ENCODE measurements around the gene GPR65.

Gene GPR65

GRCh38 chr14:88005050-88005481, at the start of gene GPR65:
GPR65 (plus strand) TSS chr14:88005135; CDS start chr14:88010848, 5,713 bp downstream.
- DNase-seq, result no peak

- no peak for DNase-seq
Measured at GRCh38 chr14:87955501-87955900, 49.4 kb upstream of the GPR65 start.

GRCh38 chr14:87960013-87960787, 44.7 kb upstream of the GPR65 start:
- DNase-seq, result no peak

- no peak for DNase-seq
Measured at GRCh38 chr14:87961246-87961645, 43.7 kb upstream of the GPR65 start.

- DNase-seq, result no peak
Measured at GRCh38 chr14:87966816-87967215, 38.1 kb upstream of the GPR65 start.

- DNase-seq, result no peak
Measured at GRCh38 chr14:87967496-87967895, 37.4 kb upstream of the GPR65 start.

- DNase-seq, result no peak
Measured at GRCh38 chr14:87971010-87971409, 33.9 kb upstream of the GPR65 start.

GRCh38 chr14:87975636-87976035, 29.3 kb upstream of the GPR65 start:
- DNase-seq, result no peak

GRCh38 chr14:87979689-87980088, 25.2 kb upstream of the GPR65 start:
- no peak for DNase-seq

GRCh38 chr14:87989221-87989955, 15.5 kb upstream of the GPR65 start:
- no peak for DNase-seq

GRCh38 chr14:87989956-87990299, 15.0 kb upstream of the GPR65 start:
- no peak for DNase-seq

GRCh38 chr14:87990682-87991081, 14.3 kb upstream of the GPR65 start:
- DNase-seq, result no peak

GRCh38 chr14:87992346-87992717, 12.6 kb upstream of the GPR65 start:
- no peak for DNase-seq

GRCh38 chr14:87992718-87993628, 12.0 kb upstream of the GPR65 start, which contains the start of gene GALC:
GALC (minus strand) TSS chr14:87993182; CDS start chr14:87993164, 18 bp downstream.
- DNase-seq, result peak; percentile 97

GRCh38 chr14:87994974-87995373, 10.0 kb upstream of the GPR65 start:
- no peak for DNase-seq

- DNase-seq, result peak; percentile 8
Measured at GRCh38 chr14:87995500-87996290, 9.2 kb upstream of the GPR65 start.

GRCh38 chr14:87996291-87996592, 8.7 kb upstream of the GPR65 start:
- no peak for DNase-seq

- DNase-seq, result no peak
Measured at GRCh38 chr14:87998482-87998881, 6.5 kb upstream of the GPR65 start.

- DNase-seq, result no peak
Measured at GRCh38 chr14:87999277-87999676, 5.7 kb upstream of the GPR65 start.

- no peak for DNase-seq
Measured at GRCh38 chr14:88002421-88003075, 2.4 kb upstream of the GPR65 start.

- DNase-seq, result no peak
Measured at GRCh38 chr14:88003425-88003824, 1.5 kb upstream of the GPR65 start.

GRCh38 chr14:88004506-88005036, 364 bp upstream of the GPR65 start:
- no peak for DNase-seq
